Measurements from ENCODE around the gene APLNR. TPM values are rescaled to one million over a fixed set of nuclear protein-coding genes. Genes with fewer than 3 reads are reported as not detected.

Gene APLNR
- total RNA-seq, 3 donors from 2014 or later = 0.44 to 3.3 (median 0.80) TPM

GRCh38 chr11:57251491-57252104 is 14.5 kb upstream of the APLNR start:
- no peak overlapping the region for H3K27ac ChIP-seq
- intact Hi-C loops (cut with DNase I; ENCODE audit: low total_unique reads) = no loop called here
- H3K27me3 ChIP-seq = no peaks in the 10 kb centered on the region
- H3K4me1 ChIP-seq = peaks cover 0 to 8% of the 10 kb centered on the region in 2 donors
- no peak for DNase-seq (ENCODE audit: low spot score in 2 of 2)
- H3K36me3 ChIP-seq = no peaks in the 10 kb centered on the region
- TF ChIP-seq POLR2A (IDR thresholded peaks at IDR 0.05) (no peak), POLR2AphosphoS5 (IDR thresholded peaks at IDR 0.05) (no peak), CTCF (IDR thresholded peaks at IDR 0.05) (no peak)
- peaks cover 0 to 3% of the 10 kb centered on the region in 2 donors for H3K9me3 ChIP-seq
- H3K4me3 ChIP-seq = no peak overlapping the region

- intact Hi-C loops (cut with DNase I; ENCODE audit: low total_unique reads) = no loop called here
These were observed 14.0 kb upstream of the APLNR start for GRCh38 chr11:57251037-57251436.

GRCh38 chr11:57249384-57250319 is 12.6 kb upstream of the APLNR start:
- Histone ChIP-seq H3K27ac (peak overlapping the region in 1 of 2 donors; percentile 9), H3K4me3 (no peak overlapping the region), H3K9me3 (no peaks in the 10 kb centered on the region), H3K36me3 (no peaks in the 10 kb centered on the region), H3K4me1 (peaks cover 0 to 8% of the 10 kb centered on the region in 2 donors), H3K27me3 (no peaks in the 10 kb centered on the region)
- TF ChIP-seq CTCF (IDR thresholded peaks at IDR 0.05) (peak; percentile 70 to 86 (median 75)), POLR2AphosphoS5 (IDR thresholded peaks at IDR 0.05) (no peak)
- peak in 1 of 2 donors; percentile 54 for DNase-seq (ENCODE audit: low spot score in 2 of 2)
- intact Hi-C loops (cut with DNase I; ENCODE audit: low total_unique reads) = loop anchor here (10.0 kb wide), 2 partner anchors 115 to 405 kb away; no protein-coding TSS in a partner anchor

More at GRCh38 chr11:57251037-57251436, 14.0 kb upstream of the APLNR start:
- no peak for TF ChIP-seq CTCF (IDR thresholded peaks at IDR 0.05)
- TF ChIP-seq POLR2A (IDR thresholded peaks at IDR 0.05) = no peak
- TF ChIP-seq POLR2AphosphoS5 (IDR thresholded peaks at IDR 0.05) = no peak
- DNase-seq (ENCODE audit: low spot score in 2 of 2) = peak in 1 of 2 donors; percentile 59
- Histone ChIP-seq H3K4me3 (no peak overlapping the region), H3K27me3 (no peaks in the 10 kb centered on the region), H3K36me3 (no peaks in the 10 kb centered on the region), H3K27ac (no peak overlapping the region), H3K9me3 (no peaks in the 10 kb centered on the region), H3K4me1 (peaks cover 0 to 8% of the 10 kb centered on the region in 2 donors)

GRCh38 chr11:57248780-57249383 is 11.8 kb upstream of the APLNR start:
- H3K27ac ChIP-seq = no peak overlapping the region
- TF ChIP-seq CTCF (IDR thresholded peaks at IDR 0.05) (peak in 2 of 3 donors; percentile 26 to 63), POLR2A (IDR thresholded peaks at IDR 0.05) (no peak)
- intact Hi-C loops (cut with DNase I; ENCODE audit: low total_unique reads) = loop anchor here (10.0 kb wide), 2 partner anchors 114 to 404 kb away; no protein-coding TSS in a partner anchor
- DNase-seq (ENCODE audit: low spot score in 2 of 2) = peak in 1 of 2 donors; percentile 35
- H3K27me3 ChIP-seq = no peaks in the 10 kb centered on the region
- H3K9me3 ChIP-seq = no peaks in the 10 kb centered on the region
- H3K36me3 ChIP-seq = no peaks in the 10 kb centered on the region
- peaks cover 0 to 8% of the 10 kb centered on the region in 2 donors for H3K4me1 ChIP-seq
- H3K4me3 ChIP-seq = no peak overlapping the region

All from breast epithelium (tissue), 4 donors.